NCI-H1105 treated with DMSO at 0.1 percent for 48 hours (cell line): ENCODE measurements around the gene ARPP19.
"Not testable (repeated sequence)": the region's sequence is repeated elsewhere in the genome, so short reads cannot be mapped to it uniquely, and the experiment has no call there.

Source experiments
- DNase-seq: peaks from one replicate; lab custom pipeline; 2025; lab: John Stamatoyannopoulos, UW

ARPP19 gene

GRCh38 chr15:52568601-52569585, at the start of gene ARPP19:
ARPP19 (minus strand) TSS chr15:52569030; CDS start chr15:52568892, 138 bp downstream.
- DNase-seq = peak; percentile 84

- DNase-seq = no peak
These were observed 48.2 kb upstream of the ARPP19 start for GRCh38 chr15:52617026-52617425.

GRCh38 chr15:52615302-52615701, 46.5 kb upstream of the ARPP19 start:
- no peak for DNase-seq

GRCh38 chr15:52609593-52609992, 40.8 kb upstream of the ARPP19 start:
- no peak for DNase-seq

GRCh38 chr15:52584414-52584813, 15.6 kb upstream of the ARPP19 start:
- DNase-seq = no peak

- DNase-seq = no peak
These were observed 11.0 kb upstream of the ARPP19 start for GRCh38 chr15:52579852-52580251.

GRCh38 chr15:52576692-52577091, 7.9 kb upstream of the ARPP19 start:
- DNase-seq = no peak

- DNase-seq = not testable (repeated sequence)
These were observed 6.7 kb upstream of the ARPP19 start for GRCh38 chr15:52575573-52575972.

GRCh38 chr15:52575072-52575471, 6.2 kb upstream of the ARPP19 start:
- no peak for DNase-seq

GRCh38 chr15:52574623-52575022, 5.8 kb upstream of the ARPP19 start:
- not testable (repeated sequence) for DNase-seq

GRCh38 chr15:52567871-52568600, 794 bp downstream of the ARPP19 start:
- no peak for DNase-seq

GRCh38 chr15:52566889-52567288, 1.9 kb downstream of the ARPP19 start:
- no peak for DNase-seq

- not testable (repeated sequence) for DNase-seq
These were observed 3.1 kb downstream of the ARPP19 start for GRCh38 chr15:52565417-52566358.

GRCh38 chr15:52563501-52564060, 5.2 kb downstream of the ARPP19 start:
- no peak for DNase-seq

- no peak for DNase-seq
These were observed 9.3 kb downstream of the ARPP19 start for GRCh38 chr15:52559575-52559974.

- DNase-seq = no peak
These were observed 9.8 kb downstream of the ARPP19 start for GRCh38 chr15:52559022-52559421.

- no peak for DNase-seq
These were observed 10.6 kb downstream of the ARPP19 start for GRCh38 chr15:52558196-52558595.

- DNase-seq = no peak
These were observed 11.6 kb downstream of the ARPP19 start for GRCh38 chr15:52557274-52557641.

GRCh38 chr15:52556524-52557273, 12.1 kb downstream of the ARPP19 start:
- no peak for DNase-seq

GRCh38 chr15:52552303-52552702, 16.5 kb downstream of the ARPP19 start:
- no peak for DNase-seq

GRCh38 chr15:52551762-52552161, 17.1 kb downstream of the ARPP19 start:
- DNase-seq = no peak
